ENCODE data around the gene CNTN4.
"Not testable (repeated sequence)": the region's sequence is repeated elsewhere in the genome, so short reads cannot be mapped to it uniquely, and the experiment has no call there.

CNTN4 gene

DNA sequence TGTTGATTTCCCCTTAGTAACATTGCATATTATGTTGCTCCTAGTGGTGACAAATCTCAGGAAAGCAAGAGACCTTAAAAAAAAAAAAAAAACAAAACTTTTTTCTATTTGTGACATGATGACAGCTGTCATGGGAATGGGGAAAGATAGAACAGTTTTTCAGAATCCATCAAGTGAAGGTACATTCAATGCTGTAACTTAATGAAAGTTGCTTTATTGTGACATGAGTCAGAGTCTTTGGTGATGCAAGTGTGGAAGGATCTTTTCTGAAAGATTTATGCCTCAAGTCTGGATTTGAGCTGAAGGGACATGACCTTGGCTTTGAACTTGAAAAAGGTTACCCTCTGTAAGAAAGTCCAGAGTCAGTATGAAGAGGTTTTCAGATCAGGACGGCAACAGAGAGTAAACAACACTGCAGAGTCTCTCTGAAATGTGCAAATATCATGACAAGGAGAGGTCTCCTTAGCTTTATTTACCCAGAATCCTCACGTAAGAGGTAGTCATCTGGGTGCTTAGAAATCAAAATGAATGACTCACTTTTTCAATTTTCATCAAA lies 424.7 kb downstream of the CNTN4 start:
- Histone ChIP-seq H3K4me2 (ENCODE audit: low read length) (no peak overlapping the region), H3K79me2 (ENCODE audit: low read length) (no peaks in the 10 kb centered on the region), H3K9ac (ENCODE audit: low read length) (no peak overlapping the region), H3K27ac (ENCODE audit: low read length) (no peak overlapping the region), H3K9me3 (ENCODE audit: insufficient read depth, low read length) (no peaks in the 10 kb centered on the region), H4K20me1 (ENCODE audit: insufficient read depth, low read length) (no peaks in the 10 kb centered on the region), H3K27me3 (ENCODE audit: low read depth, low read length) (peaks cover 34% of the 10 kb centered on the region), H3K4me1 (ENCODE audit: low read length) (peaks cover 17% of the 10 kb centered on the region), H3K36me3 (replicated peaks; ENCODE audit: low read depth, low read length) (no peaks in the 10 kb centered on the region), H2AFZ (ENCODE audit: low read depth, low read length) (no peak overlapping the region), H3K4me3 (ENCODE audit: low read length) (no peak overlapping the region)
- TF ChIP-seq, protein P1, sequence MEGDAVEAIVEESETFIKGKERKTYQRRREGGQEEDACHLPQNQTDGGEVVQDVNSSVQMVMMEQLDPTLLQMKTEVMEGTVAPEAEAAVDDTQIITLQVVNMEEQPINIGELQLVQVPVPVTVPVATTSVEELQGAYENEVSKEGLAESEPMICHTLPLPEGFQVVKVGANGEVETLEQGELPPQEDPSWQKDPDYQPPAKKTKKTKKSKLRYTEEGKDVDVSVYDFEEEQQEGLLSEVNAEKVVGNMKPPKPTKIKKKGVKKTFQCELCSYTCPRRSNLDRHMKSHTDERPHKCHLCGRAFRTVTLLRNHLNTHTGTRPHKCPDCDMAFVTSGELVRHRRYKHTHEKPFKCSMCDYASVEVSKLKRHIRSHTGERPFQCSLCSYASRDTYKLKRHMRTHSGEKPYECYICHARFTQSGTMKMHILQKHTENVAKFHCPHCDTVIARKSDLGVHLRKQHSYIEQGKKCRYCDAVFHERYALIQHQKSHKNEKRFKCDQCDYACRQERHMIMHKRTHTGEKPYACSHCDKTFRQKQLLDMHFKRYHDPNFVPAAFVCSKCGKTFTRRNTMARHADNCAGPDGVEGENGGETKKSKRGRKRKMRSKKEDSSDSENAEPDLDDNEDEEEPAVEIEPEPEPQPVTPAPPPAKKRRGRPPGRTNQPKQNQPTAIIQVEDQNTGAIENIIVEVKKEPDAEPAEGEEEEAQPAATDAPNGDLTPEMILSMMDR (IDR thresholded peaks at IDR 0.05; ENCODE audit: low read depth, low read length) = no peak
- TF ChIP-seq EZH2phosphoT487 (IDR thresholded peaks at IDR 0.05; ENCODE audit: low read depth) = no peak

GRCh38 chr3:2525968-2526367 lies 427.3 kb downstream of the CNTN4 start:
- Histone ChIP-seq H2AFZ (ENCODE audit: low read depth, low read length) (no peak overlapping the region), H4K20me1 (ENCODE audit: insufficient read depth, low read length) (no peaks in the 10 kb centered on the region), H3K4me3 (ENCODE audit: low read length) (no peak overlapping the region), H3K79me2 (ENCODE audit: low read length) (no peaks in the 10 kb centered on the region), H3K4me1 (ENCODE audit: low read length) (peaks cover 18% of the 10 kb centered on the region), H3K27me3 (ENCODE audit: low read depth, low read length) (peaks cover 34% of the 10 kb centered on the region), H3K36me3 (replicated peaks; ENCODE audit: low read depth, low read length) (no peaks in the 10 kb centered on the region), H3K4me2 (ENCODE audit: low read length) (no peak overlapping the region), H3K27ac (ENCODE audit: low read length) (no peak overlapping the region), H3K9me3 (ENCODE audit: insufficient read depth, low read length) (no peaks in the 10 kb centered on the region), H3K9ac (ENCODE audit: low read length) (no peak overlapping the region)
- TF ChIP-seq, protein P1 (IDR thresholded peaks at IDR 0.05; ENCODE audit: low read depth, low read length) = no peak
- TF ChIP-seq EZH2phosphoT487 (IDR thresholded peaks at IDR 0.05; ENCODE audit: low read depth) = no peak

DNA sequence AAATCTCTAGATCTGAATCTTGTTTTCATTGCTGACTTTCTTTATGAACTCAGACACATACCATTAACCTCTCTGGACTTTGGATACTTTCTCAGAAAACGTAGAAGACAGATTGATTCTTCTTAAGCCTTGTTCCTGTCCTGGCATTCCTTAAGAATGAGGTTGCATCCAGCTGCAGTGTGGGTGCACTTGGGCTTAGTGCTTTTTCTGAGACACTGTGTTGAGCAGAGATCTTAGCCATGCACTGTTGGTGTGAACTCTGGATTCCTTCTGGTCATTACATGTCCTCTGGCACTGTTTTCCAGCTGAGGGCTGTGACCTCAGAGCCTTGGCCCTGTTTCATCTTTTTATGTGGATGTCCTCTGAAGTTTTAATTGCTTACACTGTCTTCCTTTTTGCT lies 428.3 kb downstream of the CNTN4 start:
- peaks cover 21% of the 10 kb centered on the region for H3K4me1 ChIP-seq (ENCODE audit: low read length)
- peak overlapping the region; percentile 91 for H3K4me2 ChIP-seq (ENCODE audit: low read length)
- no peak overlapping the region for H3K27ac ChIP-seq (ENCODE audit: low read length)
- no peaks in the 10 kb centered on the region for H3K9me3 ChIP-seq (ENCODE audit: insufficient read depth, low read length)
- H4K20me1 ChIP-seq (ENCODE audit: insufficient read depth, low read length) = no peaks in the 10 kb centered on the region
- H3K27me3 ChIP-seq (ENCODE audit: low read depth, low read length) = peaks cover 34% of the 10 kb centered on the region
- TF ChIP-seq, protein P1 (IDR thresholded peaks at IDR 0.05; ENCODE audit: low read depth, low read length) = no peak
- no peak for TF ChIP-seq EZH2phosphoT487 (IDR thresholded peaks at IDR 0.05; ENCODE audit: low read depth)
- H3K79me2 ChIP-seq (ENCODE audit: low read length) = no peaks in the 10 kb centered on the region
- no peak overlapping the region; the same call in 1 of the 2 replicates for H3K4me3 ChIP-seq (ENCODE audit: low read length)
- no peak overlapping the region for H3K9ac ChIP-seq (ENCODE audit: low read length)
- peak overlapping the region; percentile 24; the same call in 1 of the 2 replicates for H2AFZ ChIP-seq (ENCODE audit: low read depth, low read length)
- no peaks in the 10 kb centered on the region for H3K36me3 ChIP-seq (replicated peaks; ENCODE audit: low read depth, low read length)

DNA sequence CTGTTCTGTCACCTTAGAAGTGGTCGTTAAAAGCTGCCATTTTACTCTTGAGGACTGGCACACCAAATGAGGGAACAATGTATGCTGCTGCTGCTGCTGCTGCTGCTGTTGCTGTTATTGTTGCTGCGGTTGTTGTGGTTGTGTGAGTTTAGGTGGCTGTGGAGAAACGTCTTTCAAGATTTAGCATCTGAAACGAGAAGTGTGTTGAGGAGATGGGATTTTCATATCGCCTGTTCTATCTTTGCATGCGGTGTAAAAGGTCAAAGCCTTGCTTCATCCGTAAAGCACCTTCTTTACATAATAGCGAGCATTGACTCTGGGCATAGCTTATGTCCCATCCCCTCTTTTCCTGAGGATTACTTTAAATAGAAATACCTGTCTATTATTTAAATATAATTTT lies 428.7 kb downstream of the CNTN4 start:
- Histone ChIP-seq H2AFZ (ENCODE audit: low read depth, low read length) (0 out of 2 replicates have a peak overlapping the region, but pooled peaks have one; percentile 58), H3K4me1 (ENCODE audit: low read length) (peaks cover 21% of the 10 kb centered on the region), H3K27me3 (ENCODE audit: low read depth, low read length) (peaks cover 34% of the 10 kb centered on the region), H3K4me3 (ENCODE audit: low read length) (peak overlapping the region; percentile 64), H3K4me2 (ENCODE audit: low read length) (peak overlapping the region; percentile 91)
- H4K20me1 ChIP-seq (ENCODE audit: insufficient read depth, low read length); H3K9ac ChIP-seq (ENCODE audit: low read length); H3K36me3 ChIP-seq (replicated peaks; ENCODE audit: low read depth, low read length); H3K79me2 ChIP-seq (ENCODE audit: low read length); H3K9me3 ChIP-seq (ENCODE audit: insufficient read depth, low read length); H3K27ac ChIP-seq (ENCODE audit: low read length): not testable (repeated sequence)

- not testable (repeated sequence) for H4K20me1 ChIP-seq (ENCODE audit: insufficient read depth, low read length); H3K79me2 ChIP-seq (ENCODE audit: low read length); H3K27me3 ChIP-seq (ENCODE audit: low read depth, low read length); H3K36me3 ChIP-seq (replicated peaks; ENCODE audit: low read depth, low read length); H3K9me3 ChIP-seq (ENCODE audit: insufficient read depth, low read length); H3K9ac ChIP-seq (ENCODE audit: low read length)
- Histone ChIP-seq H3K4me2 (ENCODE audit: low read length) (peak overlapping the region; percentile 62), H3K4me3 (ENCODE audit: low read length) (peak overlapping the region; percentile 48; the same call in 1 of the 2 replicates), H3K4me1 (ENCODE audit: low read length) (peaks cover 18% of the 10 kb centered on the region), H2AFZ (ENCODE audit: low read depth, low read length) (peak overlapping the region; percentile 10; the same call in 1 of the 2 replicates), H3K27ac (ENCODE audit: low read length) (peak overlapping the region; percentile 41; the same call in 1 of the 2 replicates)
Observed at GRCh38 chr3:2534767-2535166, 436.1 kb downstream of the CNTN4 start.

Measured in OCI-LY3 (cell line).